Esophagus mucosa (tissue), 1 donor: ENCODE results near the gene KIZ. TPM values are rescaled to one million over a fixed set of nuclear protein-coding genes. Genes with fewer than 3 reads are reported as not detected.
"Not testable (repeated sequence)": the region's sequence is repeated elsewhere in the genome, so short reads cannot be mapped to it uniquely, and the experiment has no call there.

ENCODE experiments used
- ATAC-seq: fragments of 200-7000 bp; cut with Tn5 transposase; one replicate; pipeline ENCODE4 v1.9.1; 2020
- total RNA-seq: library from RNA; stranded (reverse); gene quantifications from one replicate; pipeline ENCODE4 v1.2.4, GENCODE V29; 2023
- donor health status: DM: yes; HTN: yes; CAD: no.

Gene KIZ
- total RNA-seq, 1 donor from 2014 or later: 17.7 TPM

- ATAC-seq: no peak
These were observed 14.1 kb downstream of the KIZ start for GRCh38 chr20:21139881-21140566.

GRCh38 chr20:21141825-21142224, 15.9 kb downstream of the KIZ start:
- ATAC-seq: no peak

DNA sequence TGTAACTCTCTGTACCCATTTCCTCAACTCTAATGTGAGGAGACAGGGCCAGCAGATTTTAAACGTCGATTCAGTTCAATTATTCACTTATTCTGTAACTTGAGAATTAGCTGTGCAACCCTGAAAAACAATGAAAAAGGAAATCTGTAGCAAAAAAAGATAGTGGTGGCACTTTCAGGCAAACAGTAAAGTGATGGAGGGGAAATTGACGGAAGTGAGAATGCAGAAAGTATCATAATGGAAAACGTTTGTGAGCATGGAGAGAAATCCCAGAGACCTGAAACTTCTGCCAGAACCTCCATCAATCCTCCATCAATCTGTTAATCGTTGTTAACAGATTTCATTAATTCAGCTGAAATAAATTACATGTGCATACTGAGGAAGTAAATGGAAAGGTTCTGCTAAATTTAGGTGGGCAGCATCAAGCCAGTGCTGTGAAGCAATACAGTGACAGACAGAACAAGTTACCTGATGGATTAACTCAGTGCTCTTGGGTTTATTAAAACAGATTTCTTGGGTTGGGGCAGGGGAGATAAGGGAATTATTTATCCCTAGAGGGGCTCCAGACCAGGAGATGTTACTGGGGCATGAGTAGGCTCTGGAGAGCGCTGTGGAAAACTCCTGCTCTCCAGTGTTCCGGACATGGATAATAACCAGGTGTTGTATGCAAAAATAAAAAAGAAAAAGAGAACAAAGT, 17.5 kb downstream of the KIZ start:
- ATAC-seq: no peak

DNA sequence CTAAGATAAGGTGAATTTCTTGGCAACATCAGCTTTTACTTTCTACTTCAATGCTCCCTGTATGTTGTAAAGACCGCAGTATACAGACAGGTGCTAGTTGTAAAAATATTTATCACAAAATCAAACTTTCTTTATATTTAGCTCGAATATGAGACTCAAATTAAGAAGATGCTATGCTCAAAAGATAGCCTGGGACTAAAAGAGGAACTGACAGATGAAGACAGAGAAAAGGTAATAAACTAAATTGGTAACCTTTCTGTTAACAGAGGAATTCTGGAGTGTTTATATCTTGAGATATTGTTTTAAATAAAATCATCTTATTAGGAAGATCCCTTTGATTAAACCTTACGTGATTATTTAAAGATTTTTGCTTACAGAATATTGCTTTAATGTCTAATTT, 19.5 kb downstream of the KIZ start:
- no peak for ATAC-seq

DNA sequence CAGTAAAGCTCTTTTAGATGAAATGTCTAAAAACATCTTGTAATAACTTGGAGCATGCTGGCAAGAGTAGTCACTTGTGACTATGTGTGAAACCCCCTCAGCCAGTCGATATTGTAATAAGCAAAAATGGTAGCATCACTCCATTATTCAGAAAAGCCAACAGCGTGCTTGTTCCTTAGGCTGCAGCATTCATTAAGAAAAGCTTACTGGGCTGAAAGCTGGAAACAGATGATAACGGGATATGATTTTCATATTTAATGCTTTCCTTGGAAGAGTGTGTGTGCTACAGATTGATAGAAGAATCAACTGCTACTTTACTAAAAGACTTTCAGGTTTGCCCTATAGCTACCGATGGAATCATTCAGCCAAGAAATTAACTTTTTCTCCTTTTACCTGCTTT, 20.3 kb downstream of the KIZ start:
- no peak for ATAC-seq

DNA sequence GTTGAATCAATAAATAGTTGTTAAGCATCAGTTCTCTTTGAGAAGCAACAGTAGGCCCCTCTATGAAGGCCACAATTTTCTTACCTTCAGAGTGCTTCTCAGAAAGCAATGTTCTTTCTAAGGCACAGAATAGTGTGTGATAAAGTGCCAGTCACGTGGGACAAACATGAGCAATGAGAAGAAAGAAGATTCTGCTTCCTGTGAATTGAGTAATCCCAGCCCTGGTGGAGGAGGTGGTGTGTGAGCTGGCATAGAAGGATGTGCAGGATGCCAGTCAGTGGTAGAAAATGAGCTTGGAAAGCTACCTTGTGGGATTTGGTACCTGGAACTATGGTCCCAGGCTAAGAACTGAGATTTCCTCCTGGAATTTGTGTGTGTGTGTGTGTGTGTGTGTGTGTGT, 21.7 kb downstream of the KIZ start:
- no peak for ATAC-seq

DNA sequence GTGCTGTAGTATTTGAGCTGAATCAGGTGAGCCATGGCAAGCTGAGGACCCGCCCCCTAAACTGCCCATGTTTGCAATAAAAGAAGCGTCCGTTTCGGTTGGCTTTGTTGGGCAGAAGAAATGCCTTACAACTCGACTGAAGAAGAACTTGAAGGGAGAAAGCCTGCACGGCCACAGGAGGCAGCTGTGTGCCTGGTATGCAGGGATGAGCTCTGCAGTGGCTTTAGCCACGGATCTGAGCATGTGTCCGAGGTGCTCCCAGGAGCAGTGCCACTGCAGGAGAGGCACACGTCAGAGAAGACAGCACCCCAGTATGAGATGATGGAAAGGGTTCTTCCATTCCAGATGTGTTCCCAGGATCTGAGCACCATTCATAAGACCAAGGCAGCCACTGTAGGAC, 23.5 kb downstream of the KIZ start:
- ATAC-seq: no peak

GRCh38 chr20:21151791-21152190, 25.9 kb downstream of the KIZ start:
- no peak for ATAC-seq

GRCh38 chr20:21154692-21155091, 28.8 kb downstream of the KIZ start:
- ATAC-seq: no peak

- no peak for ATAC-seq
These were observed 29.4 kb downstream of the KIZ start for GRCh38 chr20:21155268-21155667.

GRCh38 chr20:21156266-21156665, 30.4 kb downstream of the KIZ start:
- no peak for ATAC-seq

DNA sequence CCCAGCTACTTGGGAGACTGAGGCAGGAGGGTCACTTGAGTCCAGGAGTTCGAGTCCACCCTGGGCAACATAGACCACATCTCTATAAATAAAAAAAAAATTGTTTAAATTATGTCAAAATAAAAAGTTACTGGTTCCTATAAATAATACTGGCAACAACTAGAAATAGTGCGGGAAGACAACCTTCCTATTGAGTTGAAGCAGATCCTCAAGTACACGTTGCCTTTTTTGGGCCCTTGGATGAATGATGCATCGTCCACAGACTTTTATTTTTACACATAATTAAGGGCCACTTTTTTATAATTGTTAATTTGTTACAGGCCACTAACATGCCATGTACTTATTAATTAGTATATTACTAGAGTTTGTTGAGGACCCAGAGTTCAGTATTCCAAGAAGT, 31.1 kb downstream of the KIZ start:
- no peak for ATAC-seq

- ATAC-seq: no peak
These were observed 33.9 kb downstream of the KIZ start for GRCh38 chr20:21159658-21160380.

DNA sequence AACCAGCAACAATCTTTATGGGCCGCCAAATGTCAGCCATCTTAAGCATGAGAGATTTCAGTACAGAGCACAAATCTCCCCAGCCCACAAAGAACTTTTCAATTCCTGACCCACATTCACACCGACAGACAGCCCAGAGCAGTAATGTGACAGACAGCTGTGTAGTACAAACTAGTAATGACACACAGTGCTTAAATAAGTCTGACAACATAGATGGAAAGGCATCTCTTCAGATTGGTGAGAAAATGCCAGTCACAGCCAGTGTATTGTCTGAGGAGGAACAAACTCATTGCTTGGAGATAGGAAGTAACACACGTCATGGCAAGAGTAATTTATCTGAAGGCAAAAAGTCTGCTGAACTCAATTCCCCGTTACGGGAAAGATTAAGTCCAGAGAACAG, 36.0 kb downstream of the KIZ start:
- peak; percentile 75 for ATAC-seq

- ATAC-seq: peak; percentile 90
These were observed 36.7 kb downstream of the KIZ start for GRCh38 chr20:21162631-21163030.

- no peak for ATAC-seq
These were observed 40.9 kb downstream of the KIZ start for GRCh38 chr20:21166801-21167200.

DNA sequence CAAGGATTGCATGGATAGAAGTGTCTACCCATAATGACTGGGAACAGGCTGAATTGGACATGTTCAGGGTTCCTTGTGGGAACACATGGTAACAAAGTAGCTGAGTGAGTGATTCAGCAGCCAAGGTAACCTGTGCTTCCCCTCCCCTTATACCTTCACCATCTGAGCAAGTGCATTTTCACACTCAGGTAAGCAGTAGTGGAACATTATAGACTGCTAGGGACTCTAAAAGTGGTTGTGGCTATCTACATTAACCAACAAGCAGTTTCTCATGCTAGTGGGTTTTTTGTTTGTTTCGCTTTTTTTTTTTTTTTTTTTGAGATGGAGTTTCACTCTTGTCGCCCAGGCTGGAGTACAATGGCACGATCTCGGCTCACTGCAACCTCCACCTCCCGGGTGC, 41.4 kb downstream of the KIZ start:
- no peak for ATAC-seq

DNA sequence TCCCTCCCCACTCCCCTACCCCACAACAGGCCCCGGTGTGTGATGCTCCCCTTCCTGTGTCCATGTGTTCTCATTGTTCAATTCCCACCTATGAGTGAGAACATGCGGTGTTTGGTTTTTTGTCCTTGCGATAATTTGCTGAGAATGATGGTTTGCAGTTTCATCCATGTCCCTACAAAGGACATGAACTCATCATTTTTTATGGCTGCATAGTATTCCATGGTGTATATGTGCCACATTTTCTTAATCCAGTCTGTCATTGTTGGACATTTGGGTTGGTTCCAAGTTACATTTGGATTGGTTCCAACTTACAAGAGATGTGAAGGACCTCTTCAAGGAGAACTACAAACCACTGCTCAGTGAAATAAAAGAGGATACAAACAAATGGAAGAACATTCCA, 42.2 kb downstream of the KIZ start:
- not testable (repeated sequence) for ATAC-seq

DNA sequence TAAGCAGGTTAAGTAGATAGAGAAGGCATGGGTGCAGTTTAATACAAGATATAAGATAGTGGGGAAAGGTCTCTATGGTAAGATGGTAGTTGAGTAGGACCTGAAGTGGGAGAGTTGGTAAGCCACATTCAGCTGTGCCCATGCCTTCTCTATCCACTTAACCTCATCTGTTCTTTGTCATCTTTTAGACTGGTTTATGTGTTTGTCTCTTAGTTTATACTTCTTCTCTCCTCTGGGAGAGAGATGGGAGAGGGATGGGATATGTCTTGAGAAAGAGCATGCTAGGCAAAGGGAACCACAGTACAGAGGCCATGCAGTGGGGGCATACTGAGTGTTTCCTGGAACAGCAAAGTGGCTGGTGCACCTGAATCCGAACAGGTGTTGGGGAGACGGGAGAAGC, 46.7 kb downstream of the KIZ start:
- no peak for ATAC-seq

DNA sequence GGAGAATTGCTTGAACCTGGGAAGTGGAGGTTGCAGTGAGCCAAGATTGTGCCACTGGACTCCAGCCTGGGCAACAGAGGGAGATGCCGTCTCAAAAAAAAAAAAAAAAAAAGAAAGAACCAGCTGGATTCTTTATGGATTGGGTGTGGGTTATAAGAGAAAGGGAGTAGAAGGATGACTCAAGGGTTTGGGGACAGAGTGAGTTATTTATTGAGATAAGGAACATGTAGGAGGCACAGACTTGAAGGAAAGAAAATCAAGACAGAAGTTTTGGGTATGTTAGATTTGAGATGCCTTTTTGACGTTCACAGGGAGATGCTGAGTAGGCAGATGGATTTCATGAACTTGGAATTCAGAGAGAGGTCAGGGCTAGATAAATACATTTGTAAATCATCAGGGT, 47.6 kb downstream of the KIZ start:
- ATAC-seq: no peak

- no peak for ATAC-seq
These were observed 48.8 kb downstream of the KIZ start for GRCh38 chr20:21174516-21175239.

- ATAC-seq: no peak
These were observed 49.6 kb downstream of the KIZ start for GRCh38 chr20:21175433-21175832.

GRCh38 chr20:21177767-21178166, 51.9 kb downstream of the KIZ start:
- no peak for ATAC-seq
